Medulla oblongata (tissue), 1 donor: ENCODE results near the gene SRPX2.

ENCODE experiments used
- DNase-seq: peaks from one replicate; pipeline ENCODE4 v3.0.0-alpha.2; 2015; ENCODE audit errors: extremely low spot score

Gene SRPX2

GRCh38 chrX:100643956-100644860 lies at the start of gene SRPX2:
Gene SRPX2 (plus strand): TSS chrX:100644199. CDS start chrX:100646323, 2,124 bp downstream.
- DNase-seq = no peak

- DNase-seq = no peak
These were observed 47.4 kb upstream of the SRPX2 start for GRCh38 chrX:100596601-100597000.

GRCh38 chrX:100599456-100599855 lies 44.5 kb upstream of the SRPX2 start:
- DNase-seq = no peak

GRCh38 chrX:100600340-100600739 lies 43.7 kb upstream of the SRPX2 start:
- DNase-seq = no peak

GRCh38 chrX:100600758-100601157 lies 43.2 kb upstream of the SRPX2 start:
- no peak for DNase-seq

GRCh38 chrX:100606753-100607152 lies 37.2 kb upstream of the SRPX2 start:
- DNase-seq = no peak

- DNase-seq = no peak
These were observed 34.4 kb upstream of the SRPX2 start for GRCh38 chrX:100609591-100609990.

- DNase-seq = no peak
These were observed 32.0 kb upstream of the SRPX2 start for GRCh38 chrX:100611951-100612350.

GRCh38 chrX:100615005-100615404 lies 29.0 kb upstream of the SRPX2 start:
- no peak for DNase-seq

GRCh38 chrX:100623001-100623400 lies 21.0 kb upstream of the SRPX2 start:
- DNase-seq = no peak

GRCh38 chrX:100625985-100626491 lies 18.0 kb upstream of the SRPX2 start:
- DNase-seq = peak; percentile 21

- DNase-seq = no peak
These were observed 9.0 kb upstream of the SRPX2 start for GRCh38 chrX:100635040-100635439.

- DNase-seq = no peak
These were observed 8.0 kb upstream of the SRPX2 start for GRCh38 chrX:100635989-100636320.

GRCh38 chrX:100636321-100636991 lies 7.5 kb upstream of the SRPX2 start, which contains the start of gene TSPAN6:
Gene TSPAN6 (minus strand): TSS chrX:100636806. CDS start chrX:100636694, 112 bp downstream.
- DNase-seq = peak; percentile 69

- no peak for DNase-seq
These were observed 1.7 kb upstream of the SRPX2 start for GRCh38 chrX:100642290-100642689.

GRCh38 chrX:100643212-100643611 lies 787 bp upstream of the SRPX2 start:
- no peak for DNase-seq

GRCh38 chrX:100645106-100645505 lies 1.1 kb downstream of the SRPX2 start:
- no peak for DNase-seq

- DNase-seq = no peak
These were observed 3.1 kb downstream of the SRPX2 start for GRCh38 chrX:100647095-100647494.

- DNase-seq = no peak
These were observed 3.7 kb downstream of the SRPX2 start for GRCh38 chrX:100647739-100648138.

GRCh38 chrX:100648458-100649417 lies 4.7 kb downstream of the SRPX2 start:
- no peak for DNase-seq

GRCh38 chrX:100649550-100650356 lies 5.8 kb downstream of the SRPX2 start:
- DNase-seq = peak; percentile 29
